Forelimb muscle (tissue), 1 donor: ENCODE results near the gene STX1A. TPM values are rescaled to one million over a fixed set of nuclear protein-coding genes. Genes with fewer than 3 reads are reported as not detected.

Experiments used
- DNase-seq: peaks from one replicate; pipeline ENCODE4 v3.0.0-alpha.2; 2013; ENCODE audit warnings: low read depth
- polyA plus RNA-seq: library from polyadenylated mRNA; unstranded; fragments of 120-200 nt; gene quantifications from one replicate; pipeline ENCODE4 v1.2.1, GENCODE V29; 2013; ENCODE audit not compliant: insufficient read length

STX1A gene
- polyA plus RNA-seq, 1 donor: 13.5 TPM

- no peak for DNase-seq
These were observed 69.9 kb downstream of the STX1A start for GRCh38 chr7:73649576-73649975.

Other genes starting within 250 kb of the STX1A start
- gene BAZ1B, start 197.4 kb downstream of the STX1A start, polyA plus RNA-seq: 45.5 TPM
- gene BCL7B, start 162.0 kb downstream of the STX1A start, polyA plus RNA-seq: 38.4 TPM
- gene TBL2, start 141.1 kb downstream of the STX1A start, polyA plus RNA-seq: 23.5 TPM
- 0.10 TPM for gene MLXIPL, start 95.1 kb downstream of the STX1A start, polyA plus RNA-seq
- gene VPS37D, start 51.8 kb downstream of the STX1A start, polyA plus RNA-seq: 2.8 TPM
- gene DNAJC30, start 36.2 kb downstream of the STX1A start, polyA plus RNA-seq: 6.3 TPM
- gene BUD23, start 36.1 kb downstream of the STX1A start, polyA plus RNA-seq: 83.7 TPM
- 10.7 TPM for gene ABHD11, start 19.1 kb upstream of the STX1A start, polyA plus RNA-seq
- gene CLDN3, start 50.6 kb upstream of the STX1A start, polyA plus RNA-seq: 0.14 TPM
- 0.49 TPM for gene CLDN4, start 111.3 kb upstream of the STX1A start, polyA plus RNA-seq
- 1.9 TPM for gene METTL27, start 122.8 kb upstream of the STX1A start, polyA plus RNA-seq
- gene TMEM270, start 141.5 kb upstream of the STX1A start, polyA plus RNA-seq: not detected